H1 (cell line): ENCODE measurements around the gene CACNA1C. TPM values are rescaled to one million over a fixed set of nuclear protein-coding genes. Genes with fewer than 3 reads are reported as not detected.

Experiments used
- CTCF ChIA-PET: fragments of 300-600 bp; sonication (Branson Sonifier 250); formaldehyde crosslinking; loops from one replicate; lab custom pipeline; 2021; ENCODE audit not compliant: partially characterized antibody; lab: Charles Lee
- POLR2A ChIA-PET: fragments of 300-600 bp; sonication (Branson Sonifier 250); formaldehyde crosslinking; loops from one replicate; lab custom pipeline; 2021; ENCODE audit warnings: inconsistent platforms; ENCODE audit not compliant: partially characterized antibody; lab: Charles Lee
- DNase-seq, 2 experiments: peaks; one replicate each; pipeline versions ENCODE4 v3.0.0 to v3.0.0-alpha.2; 2010 to 2022; ENCODE audit warnings: low spot score in 2 of 2, low read depth in 1 of 2, mixed read lengths in 1 of 2
- FAIRE-seq: peaks from 2 replicates; lab custom pipeline; 2011; peaks lifted over from hg19 to GRCh38; lab: Jason Lieb, UNC
- H2AFZ ChIP-seq: 2 replicates; pipeline ENCODE4 v1.8.1; 2012; ENCODE audit warnings: low read length, inconsistent platforms
- H2AK5ac ChIP-seq: 2 replicates; pipeline ENCODE4 v1.6.1; 2013; ENCODE audit warnings: low read depth, low read length
- H2BK120ac ChIP-seq: replicated peaks from 2 replicates; pipeline ENCODE3; 2013; ENCODE audit warnings: low read depth, low read length, inconsistent platforms
- H2BK12ac ChIP-seq: 2 replicates; pipeline ENCODE4 v1.6.1; 2013; ENCODE audit warnings: low read depth, low read length
- H2BK15ac ChIP-seq: 2 replicates; pipeline ENCODE4 v1.6.1; 2013; ENCODE audit warnings: low read length
- H2BK20ac ChIP-seq: 2 replicates; pipeline ENCODE4 v1.6.1; 2013; ENCODE audit warnings: low read length
- H2BK5ac ChIP-seq: 2 replicates; pipeline ENCODE4 v1.6.1; 2013; ENCODE audit warnings: low read depth, low read length
- H3K14ac ChIP-seq: 2 replicates; pipeline ENCODE4 v1.6.1; 2013; ENCODE audit warnings: inconsistent platforms; ENCODE audit not compliant: insufficient read length
- H3K18ac ChIP-seq: 2 replicates; pipeline ENCODE4 v1.6.1; 2013; ENCODE audit warnings: low read length; ENCODE audit errors: extremely low read depth
- H3K23ac ChIP-seq: 2 replicates; pipeline ENCODE4 v1.6.1; 2013; ENCODE audit warnings: inconsistent platforms; ENCODE audit not compliant: insufficient read length
- H3K23me2 ChIP-seq: 2 replicates; pipeline ENCODE4 v1.6.1; 2013; ENCODE audit warnings: low read depth, low read length
- H3K27ac ChIP-seq: 2 replicates; pipeline ENCODE4 v1.6.1; 2011; ENCODE audit warnings: low read depth, low read length, inconsistent platforms
- H3K27me3 ChIP-seq, 4 experiments: replicated peaks in 1 of 4; 1 replicate in 1 of 4; 2 replicates in 3 of 4; pipeline versions ENCODE4 v1.6.1 to v1.8.1; 2011 to 2013; ENCODE audit warnings: low read length in 3 of 4, mild to moderate bottlenecking in 3 of 4, inconsistent platforms in 2 of 4, mixed read lengths in 2 of 4, moderate library complexity in 1 of 4; ENCODE audit not compliant: control insufficient read depth in 3 of 4, insufficient read depth in 3 of 4; ENCODE audit errors: extremely low read depth in 1 of 4
- H3K36me3 ChIP-seq, 4 experiments: 2 replicates each; pipeline versions ENCODE4 v1.6.1 to v1.8.1; 2011 to 2013; ENCODE audit warnings: mild to moderate bottlenecking in 4 of 4, low read length in 3 of 4, moderate library complexity in 2 of 4, control low read depth in 1 of 4, inconsistent platforms in 1 of 4; ENCODE audit not compliant: insufficient read depth in 4 of 4, control insufficient read depth in 2 of 4
- H3K4ac ChIP-seq: replicated peaks from 2 replicates; pipeline ENCODE3; 2013; ENCODE audit warnings: low read length, low read depth, mixed read lengths, inconsistent platforms; ENCODE audit not compliant: insufficient read length
- H3K4me1 ChIP-seq, 4 experiments: replicated peaks in 1 of 4; 1 replicate in 1 of 4; 2 replicates in 3 of 4; pipeline versions ENCODE4 v1.6.1 to v1.8.1; 2011 to 2013; ENCODE audit warnings: low read length in 3 of 4, inconsistent platforms in 2 of 4, mixed read lengths in 1 of 4; ENCODE audit not compliant: insufficient read depth in 4 of 4, control insufficient read depth in 3 of 4
- H3K4me2 ChIP-seq, 2 experiments: 2 replicates each; pipeline versions ENCODE4 v1.6.1 to v1.8.1; 2011 to 2013; ENCODE audit warnings: low read depth in 2 of 2, low read length in 2 of 2, control low read depth in 1 of 2, inconsistent platforms in 1 of 2, mild to moderate bottlenecking in 1 of 2; ENCODE audit not compliant: insufficient read depth in 1 of 2
- H3K4me3 ChIP-seq, 4 experiments: fragments of 200-600, 300-600 bp in 1 of 4; sonication (generic), shearing (Covaris generic), sonication (Bioruptor Twin) in 1 of 4; 2 replicates each; pipeline versions ENCODE4 v1.5.1 to v1.8.1; 2011 to 2016; ENCODE audit warnings: low read length in 4 of 4, low read depth in 3 of 4, control low read depth in 2 of 4, inconsistent platforms in 2 of 4, mild to moderate bottlenecking in 2 of 4, mixed read lengths in 1 of 4, moderate library complexity in 1 of 4; ENCODE audit not compliant: insufficient read depth in 2 of 4; ENCODE audit errors: extremely low read depth in 1 of 4
- H3K56ac ChIP-seq: replicated peaks from 2 replicates; pipeline ENCODE3; 2013; ENCODE audit warnings: low read depth, mild to moderate bottlenecking, mixed read lengths, low read length, inconsistent platforms; ENCODE audit not compliant: insufficient read length
- H3K79me1 ChIP-seq: 2 replicates; pipeline ENCODE4 v1.6.1; 2013; ENCODE audit warnings: low read depth, low read length, control low read depth
- H3K79me2 ChIP-seq, 2 experiments: 2 replicates each; pipeline versions ENCODE4 v1.6.1 to v1.8.1; 2012 to 2013; ENCODE audit warnings: low read length in 2 of 2, mild to moderate bottlenecking in 2 of 2, inconsistent platforms in 1 of 2; ENCODE audit not compliant: insufficient read depth in 2 of 2, control insufficient read depth in 1 of 2
- H3K9ac ChIP-seq, 4 experiments: replicated peaks in 1 of 4; 1 replicate in 1 of 4; 2 replicates in 3 of 4; pipeline versions ENCODE4 v1.6.1 to v1.8.1; 2011 to 2013; ENCODE audit warnings: low read depth in 3 of 4, low read length in 3 of 4, control low read depth in 2 of 4, mild to moderate bottlenecking in 2 of 4, moderate library complexity in 2 of 4, inconsistent platforms in 1 of 4; ENCODE audit errors: extremely low read depth in 1 of 4
- H3K9me3 ChIP-seq, 2 experiments: 2 replicates each; pipeline versions ENCODE4 v1.6.1 to v1.8.1; 2012 to 2013; ENCODE audit warnings: mild to moderate bottlenecking in 2 of 2, moderate library complexity in 2 of 2, control low read depth in 1 of 2, inconsistent platforms in 1 of 2, low read depth in 1 of 2, low read length in 1 of 2, mixed read lengths in 1 of 2; ENCODE audit not compliant: insufficient read depth in 2 of 2
- H4K20me1 ChIP-seq, 2 experiments: replicated peaks in 1 of 2; 2 replicates each; pipeline versions ENCODE3 to v1.8.1; 2011 to 2013; ENCODE audit warnings: inconsistent platforms in 2 of 2, low read length in 2 of 2, mild to moderate bottlenecking in 1 of 2; ENCODE audit not compliant: insufficient read depth in 2 of 2, control insufficient read depth in 1 of 2
- H4K5ac ChIP-seq: 2 replicates; pipeline ENCODE4 v1.6.1; 2013; ENCODE audit warnings: low read length, low read depth, mixed read lengths, inconsistent platforms; ENCODE audit not compliant: insufficient read length
- H4K8ac ChIP-seq: 2 replicates; pipeline ENCODE4 v1.8.0; 2013; ENCODE audit warnings: mild to moderate bottlenecking, moderate library complexity, low read length, inconsistent platforms; ENCODE audit not compliant: insufficient read depth; ENCODE audit errors: extremely low read depth
- H4K91ac ChIP-seq: replicated peaks from 2 replicates; pipeline ENCODE3; 2013; ENCODE audit warnings: low read length, mixed read lengths, inconsistent platforms; ENCODE audit not compliant: insufficient read length
- FOSL1 ChIP-seq: IDR thresholded peaks from 2 replicates; pipeline ENCODE4 v1.6.1; 2011; ENCODE audit warnings: mild to moderate bottlenecking, low read depth, low read length, moderate library complexity; ENCODE audit not compliant: insufficient read depth
- KDM1A ChIP-seq: fragments of 200-600, 300-600 bp; sonication (generic); IDR thresholded peaks from 2 replicates; pipeline ENCODE4 v1.7.1; 2016; ENCODE audit warnings: mild to moderate bottlenecking, low read length, borderline replicate concordance
- WGBS, 2 experiments: shearing (Covaris generic) in 1 of 2; methylation state at CpG; one replicate each; pipeline versions ENCODE4 v1.1.6 to v1.1.7; 2013 to 2015; ENCODE audit warnings: low lambda C conversion rate in 2 of 2, mixed read lengths in 2 of 2, inconsistent platforms in 1 of 2, low coverage in 1 of 2, missing lambda C conversion rate in 1 of 2; ENCODE audit not compliant: insufficient replicate concordance in 2 of 2, insufficient coverage in 1 of 2, insufficient read length in 1 of 2; ENCODE audit errors: extremely low coverage in 1 of 2, missing lambda C conversion rate in 1 of 2; 5-methylcytosine and 5-hydroxymethylcytosine counted together
- polyA plus RNA-seq, 7 experiments: library from polyadenylated mRNA; depleted of rRNA in 3 of 7; stranded (reverse) in 5 of 7; unstranded in 2 of 7; fragments of >200 nt in 5 of 7; fragments of 200-250 nt in 2 of 7; gene quantifications; 1 replicate in 5 of 7; 2 replicates in 1 of 7; 4 replicates in 1 of 7; pipeline versions ENCODE4 v1.2.1 to v1.2.3, GENCODE V29; 2011 to 2013; ENCODE audit warnings: missing spikeins in 2 of 7, mixed read lengths in 2 of 7
- total RNA-seq: library from RNA; stranded (reverse); fragmentation: NEBNext Ultra II Directional; extraction: Animal tissue kit (Norgen Biotek cat#: 25700); gene quantifications from 2 replicates; pipeline ENCODE4 v1.2.1, GENCODE V29; 2021

Gene CACNA1C
- total and polyA plus RNA-seq, 2 of the 8 experiments (the other 6 are each of a cell fraction or from before 2014, with no cell fraction given), result 1.3 TPM

DNA sequence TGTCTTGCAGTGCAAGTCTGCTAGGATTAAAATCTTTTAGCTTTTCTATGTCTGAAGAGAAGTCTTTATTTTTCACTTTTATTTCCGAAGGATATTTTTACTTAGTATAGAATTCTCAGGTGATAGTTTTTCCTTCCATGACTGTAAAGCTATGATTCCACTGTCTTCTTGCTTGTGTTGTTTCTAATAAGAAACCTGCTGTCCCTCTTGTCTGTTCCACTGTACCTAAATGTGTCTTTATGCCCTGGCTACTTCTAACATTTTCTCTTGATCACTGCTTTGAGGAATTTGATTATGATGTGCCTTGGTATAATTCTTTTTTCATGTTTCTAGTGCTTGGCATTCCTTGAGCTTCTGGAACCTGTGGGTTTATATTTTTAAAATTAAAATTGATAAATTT, 228.7 kb downstream of the CACNA1C start:
- no peak overlapping the region for H3K56ac ChIP-seq
- no peak overlapping the region for H2AK5ac ChIP-seq
- FAIRE-seq (no peak), DNase-seq (no peak)
- ChIA-PET POLR2A (interaction anchor here (0.9 to 1.5 kb wide), 2 partner anchors 11 to 145 kb away, joined by 3 read pairs; no protein-coding TSS in a partner anchor), CTCF (interaction anchor here (0.8 to 13.0 kb wide), 20 partner anchors 8 to 647 kb away, joined by 3 to 252 read pairs (median 5); partner anchors contain the start of gene CACNA1C)
- H2AFZ ChIP-seq, result no peak overlapping the region
- H4K91ac ChIP-seq, result no peak overlapping the region
- H2BK12ac ChIP-seq, result no peak overlapping the region
- H3K9ac ChIP-seq, result no peak overlapping the region
- no peak overlapping the region for H3K27ac ChIP-seq
- no peaks in the 10 kb centered on the region for H3K36me3 ChIP-seq
- H3K4ac ChIP-seq, result no peak overlapping the region
- no peak overlapping the region for H3K14ac ChIP-seq
- H3K4me3 ChIP-seq, result no peak overlapping the region
- H2BK120ac ChIP-seq, result no peak overlapping the region
- peaks cover 2 to 15% (median 5%) of the 10 kb centered on the region in 4 experiments; a peak in 6 of 7 replicates for H3K4me1 ChIP-seq
- no peak overlapping the region for H3K4me2 ChIP-seq
- no peaks in the 10 kb centered on the region; the same call in 1 of the 2 replicates for H3K23me2 ChIP-seq
- H4K5ac ChIP-seq, result no peak overlapping the region
- no peak overlapping the region for H2BK20ac ChIP-seq
- 87% methylated on average over 1 of the region's 1 CpG; no CpG with 5 or more reads in 1 of the 2 experiments for WGBS, 2 experiments
- no peaks in the 10 kb centered on the region for H3K79me1 ChIP-seq
- H4K8ac ChIP-seq, result no peak overlapping the region
- peaks cover 0 to 3% (median 0%) of the 10 kb centered on the region in 4 experiments; a peak in 1 of 7 replicates for H3K27me3 ChIP-seq
- H2BK15ac ChIP-seq, result no peak overlapping the region
- H2BK5ac ChIP-seq, result no peak overlapping the region
- no peak overlapping the region for H3K18ac ChIP-seq
- no peak overlapping the region for H3K23ac ChIP-seq
- H4K20me1 ChIP-seq, result no peaks in the 10 kb centered on the region
- no peaks in the 10 kb centered on the region for H3K9me3 ChIP-seq
- no peaks in the 10 kb centered on the region for H3K79me2 ChIP-seq
- TF ChIP-seq KDM1A (no peak), FOSL1 (no peak)
